NB4 (cell line): Measurements from ENCODE around the gene POLR2E.

Experiments
- CTCF ChIP-seq: IDR thresholded peaks from one replicate; pipeline ENCODE4 v1.5.1; 2012; ENCODE audit warnings: low read depth, low read length
- POLR2A ChIP-seq: IDR thresholded peaks from 2 replicates; pipeline ENCODE4 v1.6.1; 2011; ENCODE audit warnings: mild to moderate bottlenecking; ENCODE audit not compliant: insufficient read length; ENCODE audit errors: extremely low read depth

GRCh38 chr19:1076046-1076386 lies 19.2 kb downstream of the POLR2E start:
- TF ChIP-seq CTCF (no peak), POLR2A (no peak)
